Measurements from ENCODE around the gene HOATZ.

The HOATZ gene

DNA sequence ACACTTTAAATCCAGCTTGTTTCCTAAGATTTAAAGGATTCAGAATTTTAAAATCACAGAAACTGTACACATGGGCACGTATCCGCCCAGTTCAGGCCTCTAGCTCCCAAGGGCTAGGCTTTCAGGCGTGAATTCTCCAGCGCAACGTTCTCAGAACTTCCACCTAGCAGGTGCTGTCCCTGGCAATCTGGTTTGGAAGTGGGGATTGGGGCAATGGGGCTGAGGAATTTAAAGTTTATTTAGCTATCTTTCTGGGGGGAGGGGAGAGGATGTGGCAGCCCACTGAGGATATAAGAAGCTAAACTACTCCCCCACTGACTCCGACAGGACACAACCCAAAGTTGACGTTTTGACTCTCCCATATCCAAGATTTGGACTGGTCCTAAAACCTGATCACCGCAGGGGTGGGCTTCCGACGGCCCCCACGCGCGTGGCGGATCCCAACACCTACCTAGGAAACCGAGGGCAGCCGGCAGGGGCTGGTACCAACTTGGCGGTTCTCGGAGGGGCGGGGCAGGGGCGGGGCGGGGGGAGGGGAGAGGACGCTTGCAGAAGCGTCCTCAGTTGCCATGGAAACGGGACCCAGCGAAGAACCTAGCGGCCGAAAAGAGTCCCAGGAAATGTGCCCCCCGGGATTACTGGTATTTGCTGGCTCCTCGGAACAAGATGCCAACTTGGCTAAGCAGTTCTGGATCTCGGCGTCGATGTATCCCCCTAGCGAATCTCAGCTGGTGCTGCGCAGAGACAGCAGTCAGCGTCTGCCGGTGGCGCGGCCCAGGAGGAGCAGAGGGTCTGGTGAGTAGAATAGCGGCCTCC, at the start of gene HOATZ:
TSS of gene HOATZ (plus strand) at position 563 of the 816 bp plus-strand sequence. CDS start at position 570, 7 bp downstream.
- no peak for DNase-seq

GRCh38 chr11:111465400-111465799, 49.2 kb upstream of the HOATZ start:
- peak; percentile 84 for DNase-seq

DNA sequence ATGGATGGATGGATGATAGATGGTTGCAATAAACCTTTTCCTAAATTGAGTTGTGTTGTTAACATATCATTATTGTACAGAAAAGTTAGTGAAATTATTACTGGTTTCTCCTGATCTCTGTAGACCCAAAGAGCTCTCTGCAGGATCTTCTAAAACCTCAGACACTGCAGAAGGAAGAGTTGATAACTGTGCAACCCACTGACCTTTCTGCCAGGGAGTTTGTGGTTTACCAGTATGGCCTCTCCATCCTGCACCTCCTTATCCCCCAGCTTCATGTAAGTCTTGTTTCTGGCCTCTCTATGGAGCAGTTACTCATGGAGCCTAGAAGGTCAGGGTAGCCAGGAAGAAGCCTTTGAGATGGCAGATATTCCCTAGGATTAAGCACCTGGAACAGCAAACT, 48.0 kb upstream of the HOATZ start:
- no peak for DNase-seq

DNA sequence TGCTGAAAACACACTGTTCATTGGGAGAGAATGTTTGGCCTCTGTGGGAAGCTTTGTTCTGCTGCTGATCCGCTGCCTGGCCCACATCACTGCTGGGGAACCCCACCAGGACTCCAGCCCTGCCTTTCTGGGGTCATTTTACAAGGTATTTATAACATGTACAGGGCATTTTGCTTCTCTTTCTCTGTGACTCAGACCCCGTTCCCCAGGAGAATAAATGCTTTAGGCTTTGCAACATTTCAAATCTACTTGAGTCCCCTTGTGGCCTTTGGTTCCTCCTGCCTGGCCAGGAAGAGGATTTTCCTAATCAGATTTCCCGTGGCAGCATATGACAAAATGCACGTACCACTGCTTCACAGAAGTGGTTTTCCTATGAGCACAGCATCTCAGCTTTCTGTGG, 45.4 kb upstream of the HOATZ start:
- no peak for DNase-seq

GRCh38 chr11:111472228-111472627, 42.4 kb upstream of the HOATZ start:
- DNase-seq: no peak

GRCh38 chr11:111474432-111474831, 40.1 kb upstream of the HOATZ start:
- no peak for DNase-seq

- DNase-seq: peak; percentile 32
Measured at GRCh38 chr11:111476366-111476765, 38.2 kb upstream of the HOATZ start.

GRCh38 chr11:111476956-111477355, 37.6 kb upstream of the HOATZ start:
- no peak for DNase-seq

DNA sequence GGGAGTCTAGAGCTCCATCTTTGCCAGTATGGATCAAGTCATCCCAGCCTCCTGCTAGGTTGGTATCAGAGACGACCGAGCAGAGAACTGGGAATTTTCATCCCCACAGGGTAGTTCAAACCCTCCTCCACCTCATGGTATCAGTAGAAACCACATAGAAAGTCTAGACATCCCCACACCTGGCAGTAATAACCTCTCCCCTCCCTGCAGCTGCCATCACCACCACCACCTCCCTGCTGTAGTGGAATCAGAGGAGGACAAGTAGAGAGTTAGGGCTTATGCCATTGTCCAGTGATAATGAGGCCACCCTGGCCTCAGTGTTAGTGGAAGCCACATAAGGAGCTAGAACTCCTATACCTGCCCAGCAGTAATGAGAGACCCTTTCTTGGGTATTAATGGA, 36.7 kb upstream of the HOATZ start:
- no peak for DNase-seq

DNA sequence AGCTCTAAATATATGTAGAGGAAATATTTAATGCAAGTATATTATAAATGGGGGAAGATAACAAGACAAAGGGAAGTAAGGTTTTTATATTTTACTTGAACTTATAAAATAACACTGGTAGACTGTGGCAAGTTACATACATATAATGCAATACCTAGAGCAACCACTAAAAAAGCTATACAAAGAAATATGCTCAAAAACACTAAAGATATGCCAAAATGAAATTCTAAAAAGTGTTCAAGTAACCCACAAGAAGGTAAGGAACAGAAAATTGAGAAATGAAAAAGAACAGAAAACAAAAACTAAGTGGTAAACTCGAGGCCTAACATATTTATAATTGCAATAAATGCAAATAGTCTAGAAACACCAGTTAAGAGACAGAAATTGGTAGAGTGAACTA, 34.9 kb upstream of the HOATZ start:
- no peak for DNase-seq

GRCh38 chr11:111483431-111483830, 31.1 kb upstream of the HOATZ start:
- no peak for DNase-seq

GRCh38 chr11:111490496-111490895, 24.1 kb upstream of the HOATZ start:
- DNase-seq: no peak

DNA sequence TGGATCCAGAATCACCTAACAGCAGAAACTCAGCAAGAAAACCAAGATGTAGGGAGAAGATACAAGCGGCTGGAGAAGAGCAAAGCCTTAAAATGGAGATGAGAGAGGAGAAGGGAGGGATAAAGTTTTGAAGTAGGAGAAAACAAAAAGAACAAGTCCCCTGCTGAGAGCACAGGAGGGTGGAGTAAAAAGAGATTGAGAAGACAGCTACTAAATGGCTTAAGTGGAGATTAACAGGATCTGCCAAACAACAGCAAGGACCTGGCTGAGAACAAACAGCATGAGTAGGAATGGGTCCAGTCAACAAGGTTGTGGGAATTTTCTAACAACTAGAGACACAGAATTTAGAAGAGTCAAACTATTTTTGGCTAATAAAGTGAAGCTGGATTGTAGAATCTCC, 20.5 kb upstream of the HOATZ start:
- DNase-seq: no peak

GRCh38 chr11:111499483-111499882, 15.1 kb upstream of the HOATZ start:
- peak; percentile 38 for DNase-seq

DNA sequence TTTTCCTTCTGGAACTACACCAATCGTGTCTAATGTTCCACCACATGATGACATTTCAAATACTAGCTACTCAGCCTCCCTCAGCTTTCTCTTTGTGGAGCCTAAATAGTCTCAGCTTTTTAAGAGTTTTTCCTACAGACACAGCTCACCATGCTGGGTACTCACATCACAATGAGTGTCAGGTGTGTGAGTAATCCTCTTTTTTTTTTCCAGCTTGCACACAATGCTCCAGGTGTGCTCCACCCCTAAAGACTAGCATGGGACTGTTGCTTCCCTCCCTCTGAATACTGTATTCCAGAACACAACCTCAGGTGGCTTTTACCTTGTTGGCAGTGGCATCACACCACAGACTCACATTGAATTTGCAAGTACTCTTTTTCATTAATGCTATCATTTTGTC, 14.1 kb upstream of the HOATZ start:
- no peak for DNase-seq

DNA sequence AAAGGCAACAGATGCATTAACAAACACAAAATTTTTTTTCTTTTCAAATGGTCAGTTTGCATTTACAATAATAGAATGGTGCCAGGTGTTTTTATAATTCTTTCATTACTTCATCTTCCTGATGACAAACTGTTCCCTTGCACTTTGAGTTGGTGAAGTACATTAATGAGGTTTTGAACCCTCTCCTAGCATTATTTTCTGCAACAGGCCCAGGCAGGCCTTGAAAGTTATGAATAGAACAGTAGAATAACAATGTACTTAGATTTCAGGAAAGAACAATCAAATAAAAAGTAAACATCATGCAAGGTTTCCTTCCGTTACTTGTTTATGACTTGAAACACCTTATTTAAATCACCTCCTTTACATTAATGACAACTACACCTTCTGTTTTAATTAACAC, 12.0 kb upstream of the HOATZ start:
- DNase-seq: no peak

GRCh38 chr11:111510311-111510710, 4.3 kb upstream of the HOATZ start:
- no peak for DNase-seq

GRCh38 chr11:111512296-111513239, 2.0 kb upstream of the HOATZ start, which contains the start of gene BTG4:
BTG4 (minus strand) TSS chr11:111512386; CDS start chr11:111498776, 13,610 bp downstream.
- DNase-seq: no peak

DNA sequence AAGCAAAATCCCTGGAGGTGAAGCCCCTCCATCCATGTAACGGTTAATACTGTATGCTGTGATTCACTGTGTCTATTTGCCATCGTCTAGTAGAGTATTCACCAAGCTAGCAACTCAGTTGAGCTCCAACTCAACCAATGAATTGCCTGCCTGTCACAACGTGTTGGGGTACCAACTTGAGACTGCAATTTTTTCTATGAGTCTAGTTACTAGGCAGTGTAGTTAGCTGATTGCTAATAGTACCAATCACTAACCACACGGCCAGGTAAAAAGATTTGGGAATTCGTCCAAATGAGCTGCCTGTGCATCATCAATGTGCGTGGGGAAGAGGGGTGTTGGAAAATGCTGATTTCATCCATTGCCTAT, 1.4 kb upstream of the HOATZ start:
- DNase-seq: no peak

DNA sequence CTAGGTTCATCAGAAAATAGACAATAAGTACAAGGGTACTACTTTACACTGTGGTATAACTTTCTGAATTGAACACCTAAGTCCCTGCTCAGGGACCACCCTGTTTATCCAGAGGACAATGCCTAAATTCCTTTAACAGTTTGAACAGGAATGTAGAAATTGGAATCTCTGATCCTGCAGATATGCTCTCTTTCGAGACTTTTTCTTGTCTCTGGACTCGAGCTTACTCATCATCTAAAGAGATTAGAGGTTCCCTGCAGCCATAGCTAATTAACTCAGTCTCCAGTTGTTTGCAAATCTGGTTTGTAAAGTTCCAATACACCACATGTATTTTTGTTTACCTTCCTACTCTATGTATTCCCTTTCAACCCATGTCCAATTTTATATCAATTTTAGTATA, 1.0 kb downstream of the HOATZ start:
- no peak for DNase-seq

GRCh38 chr11:111518668-111519067, 4.1 kb downstream of the HOATZ start:
- no peak for DNase-seq

GRCh38 chr11:111520560-111520959, 6.0 kb downstream of the HOATZ start:
- peak; percentile 23 for DNase-seq

- DNase-seq: peak; percentile 26
Measured at GRCh38 chr11:111521135-111521534, 6.6 kb downstream of the HOATZ start.

GRCh38 chr11:111522426-111522825, 7.8 kb downstream of the HOATZ start:
- DNase-seq: no peak
